SH-SY5Y (cell line): Measurements from ENCODE around the gene CACNA1I.

Source experiments
- GATA2 ChIP-seq: IDR thresholded peaks from 2 replicates; pipeline ENCODE4 v1.6.1; 2011; ENCODE audit warnings: mild to moderate bottlenecking, low read depth, low read length
- GATA3 ChIP-seq: IDR thresholded peaks from 2 replicates; pipeline ENCODE4 v1.6.1; 2011; ENCODE audit warnings: low read depth, mild to moderate bottlenecking, low read length, moderate library complexity

DNA sequence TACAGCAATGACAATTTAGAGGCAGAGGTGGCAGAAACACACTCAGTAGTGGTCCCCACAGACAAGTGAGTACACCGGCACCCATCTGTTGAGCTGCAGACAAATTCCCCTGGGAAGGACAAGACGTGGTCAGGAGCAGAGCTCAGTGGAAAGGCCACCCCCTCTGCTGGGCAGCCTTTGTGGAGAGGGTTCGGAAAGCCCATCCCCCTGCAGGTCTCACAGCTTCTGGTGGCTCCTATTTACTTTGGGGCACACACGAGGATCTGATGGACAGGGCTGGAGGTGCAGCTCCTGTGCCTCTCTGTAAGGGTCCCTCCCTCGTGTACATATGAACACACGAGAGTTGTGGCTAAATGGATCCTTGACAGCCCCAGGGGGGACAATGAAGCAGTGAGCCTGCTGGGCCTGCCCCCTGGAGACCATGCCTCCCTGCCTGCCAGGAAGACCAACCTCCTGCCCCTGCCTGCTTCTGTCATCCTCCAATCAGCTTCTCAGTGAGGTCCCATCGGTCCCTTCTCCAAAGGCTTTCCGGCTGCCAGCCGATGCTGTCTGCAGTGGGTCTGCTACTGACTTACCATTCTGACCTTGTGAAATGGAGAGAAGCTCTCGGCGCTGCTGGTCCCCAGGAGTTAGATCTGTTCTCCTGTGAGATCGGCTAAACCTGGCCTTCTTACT lies 161.5 kb downstream of the CACNA1I start:
- TF ChIP-seq GATA3: no peak
- no peak for TF ChIP-seq GATA2
